GM21528 (cell line): Measurements from ENCODE around the gene NDUFB3.
"Not testable (repeated sequence)": the region's sequence is repeated elsewhere in the genome, so short reads cannot be mapped to it uniquely, and the experiment has no call there.

Source experiments
- ATAC-seq: cut with Tn5 transposase; IDR thresholded peaks from one replicate; pipeline ENCODE4 v1.9.1; 2021; ENCODE audit warnings: mild to moderate bottlenecking, moderate library complexity; ENCODE audit not compliant: unreplicated experiment, low FRiP score

Gene NDUFB3

DNA sequence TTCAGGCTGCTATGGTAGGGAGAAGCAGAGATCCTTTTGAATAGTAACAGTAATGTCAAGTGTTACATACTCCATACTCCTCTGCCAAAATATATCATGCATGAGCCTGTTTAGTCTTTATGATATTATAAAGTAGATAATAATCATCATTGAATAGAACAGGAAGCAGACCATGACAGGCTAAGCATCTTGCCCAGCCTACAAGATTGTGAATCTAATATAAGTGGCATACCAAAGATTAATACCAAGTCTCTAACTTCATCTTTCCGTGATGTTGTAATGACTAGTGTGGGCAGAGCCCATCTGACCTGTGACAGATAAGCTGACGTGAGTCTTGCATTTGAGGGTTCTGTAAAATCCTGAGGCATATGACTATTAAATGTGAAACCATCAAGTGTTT lies 13.1 kb downstream of the NDUFB3 start:
- ATAC-seq = no peak

- ATAC-seq = no peak
These were observed 18.8 kb downstream of the NDUFB3 start for GRCh38 chr2:201090574-201090973.

GRCh38 chr2:201093573-201093972 lies 21.8 kb downstream of the NDUFB3 start:
- ATAC-seq = no peak

GRCh38 chr2:201100497-201100896 lies 28.7 kb downstream of the NDUFB3 start:
- no peak for ATAC-seq

DNA sequence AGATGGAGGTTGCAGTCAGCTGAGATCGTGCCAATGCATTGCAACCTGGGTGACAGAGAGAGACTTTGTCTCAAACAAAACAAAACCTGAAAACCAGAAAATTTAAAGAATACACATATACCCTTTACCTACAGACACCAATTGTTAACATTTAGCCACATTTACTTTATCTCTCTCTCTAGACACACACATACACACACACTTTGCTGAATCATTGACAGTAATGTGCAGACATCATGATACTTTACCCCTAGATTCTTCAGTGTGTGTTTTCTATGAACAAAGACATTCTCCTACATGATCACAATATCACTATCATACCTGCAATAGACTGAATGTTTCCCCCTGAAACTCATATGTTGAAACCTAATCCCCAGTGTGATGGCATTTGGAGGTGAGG lies 34.0 kb downstream of the NDUFB3 start:
- no peak for ATAC-seq

GRCh38 chr2:201107624-201108023 lies 35.8 kb downstream of the NDUFB3 start:
- ATAC-seq = no peak

- ATAC-seq = no peak
These were observed 36.5 kb downstream of the NDUFB3 start for GRCh38 chr2:201108341-201108740.

- no peak for ATAC-seq
These were observed 37.4 kb downstream of the NDUFB3 start for GRCh38 chr2:201109186-201109585.

- ATAC-seq = no peak
These were observed 38.8 kb downstream of the NDUFB3 start for GRCh38 chr2:201110615-201111014.

GRCh38 chr2:201111096-201111495 lies 39.3 kb downstream of the NDUFB3 start:
- ATAC-seq = no peak

GRCh38 chr2:201114350-201114749 lies 42.5 kb downstream of the NDUFB3 start:
- no peak for ATAC-seq

DNA sequence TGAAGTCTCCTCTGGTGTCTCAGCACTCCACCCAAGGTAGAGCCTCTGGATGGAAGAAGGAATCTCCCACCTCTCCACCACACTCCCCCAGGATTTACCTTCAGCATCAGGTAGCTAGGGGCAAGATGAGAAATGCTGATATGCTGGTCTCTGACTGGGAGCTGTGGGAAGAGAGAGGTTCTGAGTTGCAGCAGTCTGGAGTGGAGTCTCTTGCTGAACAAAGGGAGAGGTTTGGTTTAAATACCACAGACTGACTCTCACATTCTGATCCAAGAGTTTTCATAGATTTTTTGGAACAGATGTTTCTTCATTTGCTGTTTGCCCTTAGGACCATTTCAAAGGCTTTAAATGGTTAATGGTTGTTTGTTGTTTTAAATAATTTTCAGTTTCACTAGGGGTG lies 43.0 kb downstream of the NDUFB3 start:
- ATAC-seq = no peak

DNA sequence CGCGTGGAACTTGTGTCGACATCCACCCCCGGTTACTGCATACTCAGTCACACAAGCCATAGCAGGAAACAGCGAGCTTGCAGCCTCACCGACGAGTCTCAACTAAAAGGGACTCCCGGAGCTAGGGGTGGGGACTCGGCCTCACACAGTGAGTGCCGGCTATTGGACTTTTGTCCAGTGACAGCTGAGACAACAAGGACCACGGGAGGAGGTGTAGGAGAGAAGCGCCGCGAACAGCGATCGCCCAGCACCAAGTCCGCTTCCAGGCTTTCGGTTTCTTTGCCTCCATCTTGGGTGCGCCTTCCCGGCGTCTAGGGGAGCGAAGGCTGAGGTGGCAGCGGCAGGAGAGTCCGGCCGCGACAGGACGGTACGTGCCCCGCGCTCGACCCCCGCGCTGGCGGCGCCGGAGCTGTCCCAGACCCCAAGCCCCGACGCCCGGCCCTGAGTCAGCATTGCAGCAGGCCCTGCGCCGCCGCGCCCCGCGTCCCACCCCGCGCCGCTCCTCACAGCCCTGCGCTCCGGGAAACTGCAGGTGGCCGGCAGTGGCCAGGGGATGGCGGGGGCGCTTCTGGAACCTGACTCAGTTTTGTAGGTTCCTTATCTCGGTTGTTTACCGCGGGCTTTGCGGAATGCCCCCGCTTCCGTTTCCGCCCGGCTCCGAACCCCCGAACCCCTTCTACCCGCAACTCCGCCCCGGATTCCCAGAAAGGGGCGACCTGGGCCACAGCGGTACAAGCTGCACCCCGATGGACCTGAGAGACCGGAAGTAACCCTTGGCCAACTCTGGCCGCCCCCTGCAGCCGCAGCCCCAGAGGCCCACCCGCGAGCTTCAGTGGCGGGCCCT lies 44.5 kb downstream of the NDUFB3 start, which contains the start of gene CFLAR:
Gene CFLAR, plus strand, starts transcription at position 50 of the 844 bp plus-strand sequence. CDS start 13,702 bp downstream, outside the sequence.
- peak; percentile 40 for ATAC-seq

GRCh38 chr2:201116959-201117734 lies 45.3 kb downstream of the NDUFB3 start:
- ATAC-seq = peak; percentile 29

DNA sequence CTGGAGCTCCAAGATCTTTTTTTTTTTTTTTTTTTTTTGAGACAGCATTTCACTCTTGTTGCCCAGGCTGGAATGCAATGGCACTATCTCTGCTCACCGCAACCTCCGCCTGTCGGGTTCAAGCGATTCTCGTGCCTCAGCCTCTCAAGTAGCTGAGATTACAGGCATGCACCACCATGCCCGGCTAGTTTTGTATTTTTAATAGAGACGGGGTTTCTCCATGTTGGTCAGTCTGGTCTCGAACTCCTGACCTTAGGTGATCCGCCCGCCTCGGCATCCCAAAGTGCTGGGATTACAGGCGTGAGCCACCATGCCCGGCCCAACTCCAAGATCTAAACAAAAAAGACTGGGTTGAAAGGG lies 45.9 kb downstream of the NDUFB3 start:
- ATAC-seq = not testable (repeated sequence)

DNA sequence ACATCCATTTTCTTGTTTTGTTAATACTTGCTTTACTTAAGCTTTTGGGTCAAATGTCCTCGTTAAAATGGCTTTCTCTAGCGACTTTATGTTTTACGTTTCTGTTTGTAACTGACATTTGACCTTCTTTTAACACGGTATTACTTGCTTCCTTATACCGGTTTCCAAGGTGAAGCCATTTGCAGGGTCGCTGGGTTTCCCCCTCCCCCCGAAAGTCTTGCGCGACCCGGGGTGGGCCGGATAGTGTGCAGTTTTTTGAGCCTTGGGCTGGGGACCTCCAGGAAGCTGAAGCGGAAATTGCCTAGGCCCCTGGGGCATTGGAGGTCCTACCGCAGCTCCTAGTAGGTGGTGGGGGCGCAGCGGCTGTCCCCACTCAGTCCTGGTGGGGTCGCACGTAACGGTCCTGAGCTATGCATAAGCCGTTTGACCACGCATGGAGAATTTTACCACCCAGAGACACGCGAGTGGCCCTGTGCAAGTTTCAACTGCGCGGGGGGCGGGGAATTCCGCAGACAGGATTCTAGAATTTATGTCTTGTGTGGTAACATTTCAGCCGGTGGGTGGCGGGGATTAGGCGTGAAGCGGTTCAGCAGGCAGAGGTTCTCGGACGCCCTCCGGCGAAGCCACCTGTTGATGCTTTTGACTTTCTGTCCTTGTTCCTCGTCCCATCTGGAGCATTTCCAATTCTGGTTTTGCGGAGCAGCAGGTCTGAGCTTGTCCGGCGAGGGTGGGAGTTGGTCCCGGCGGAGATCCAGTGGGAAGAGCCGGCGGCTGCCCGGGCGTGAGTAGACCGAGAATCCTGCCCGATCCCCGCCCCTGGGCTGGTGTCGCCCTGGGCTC lies 46.5 kb downstream of the NDUFB3 start:
- ATAC-seq = peak; percentile 49

DNA sequence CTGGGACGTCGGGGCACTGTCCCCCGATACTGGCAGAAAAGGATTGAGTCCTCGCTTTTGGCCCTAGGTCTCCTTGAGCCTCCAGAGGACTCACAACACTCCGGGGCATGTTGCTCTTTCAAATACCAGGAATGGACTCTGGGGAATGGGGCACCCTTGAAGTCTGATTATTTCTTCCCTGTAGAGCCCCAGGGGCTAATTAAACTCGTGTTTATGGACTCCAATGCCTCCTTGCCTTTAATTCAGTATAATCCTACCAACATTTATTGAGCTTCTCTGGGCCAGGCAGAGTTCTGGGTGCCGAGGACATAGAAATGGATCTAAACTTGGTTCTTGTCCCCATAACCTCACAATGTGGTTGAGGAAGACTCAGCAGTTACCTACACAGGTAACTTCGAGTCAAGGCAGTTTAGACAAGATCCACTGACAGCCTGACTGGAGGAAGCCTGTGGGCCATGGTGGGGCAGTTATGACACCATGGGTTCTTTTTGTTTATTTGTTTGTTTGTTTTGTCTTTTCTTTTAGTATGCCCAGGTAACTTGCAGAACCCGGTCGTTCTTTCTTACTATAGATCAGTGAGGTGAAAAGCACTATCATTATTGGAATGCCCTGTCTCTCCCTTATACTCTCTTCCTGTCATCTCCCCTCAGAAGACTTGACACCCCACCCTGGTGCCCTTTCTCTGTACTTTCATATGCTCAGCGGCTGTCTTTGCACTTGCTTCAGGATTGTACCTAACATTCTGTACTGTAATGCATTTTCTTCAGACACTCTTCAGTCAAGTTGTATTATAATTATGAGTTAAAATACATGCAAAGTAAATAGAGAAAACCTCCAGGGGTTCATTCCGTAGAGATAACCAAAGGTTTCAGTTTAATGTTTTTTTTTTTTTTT lies 47.4 kb downstream of the NDUFB3 start:
- ATAC-seq = no peak

DNA sequence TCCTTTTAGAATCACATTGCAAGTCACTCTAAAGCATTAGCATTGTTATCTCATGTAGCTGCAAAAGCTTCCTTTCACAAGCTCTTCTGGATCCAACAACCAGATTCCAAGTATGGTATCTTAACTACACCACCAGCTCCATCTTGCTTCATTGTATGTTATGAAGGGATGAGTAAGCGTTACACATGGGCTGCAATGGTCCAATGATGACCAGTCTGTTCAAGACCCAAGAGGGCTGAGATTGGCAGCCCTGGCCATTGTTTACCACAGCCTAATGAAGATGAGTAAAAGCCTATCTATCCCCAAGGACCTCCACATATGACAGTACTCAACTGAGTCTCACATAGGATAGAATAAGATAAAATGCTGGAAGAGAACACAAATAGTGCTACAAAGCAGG lies 50.5 kb downstream of the NDUFB3 start:
- no peak for ATAC-seq

DNA sequence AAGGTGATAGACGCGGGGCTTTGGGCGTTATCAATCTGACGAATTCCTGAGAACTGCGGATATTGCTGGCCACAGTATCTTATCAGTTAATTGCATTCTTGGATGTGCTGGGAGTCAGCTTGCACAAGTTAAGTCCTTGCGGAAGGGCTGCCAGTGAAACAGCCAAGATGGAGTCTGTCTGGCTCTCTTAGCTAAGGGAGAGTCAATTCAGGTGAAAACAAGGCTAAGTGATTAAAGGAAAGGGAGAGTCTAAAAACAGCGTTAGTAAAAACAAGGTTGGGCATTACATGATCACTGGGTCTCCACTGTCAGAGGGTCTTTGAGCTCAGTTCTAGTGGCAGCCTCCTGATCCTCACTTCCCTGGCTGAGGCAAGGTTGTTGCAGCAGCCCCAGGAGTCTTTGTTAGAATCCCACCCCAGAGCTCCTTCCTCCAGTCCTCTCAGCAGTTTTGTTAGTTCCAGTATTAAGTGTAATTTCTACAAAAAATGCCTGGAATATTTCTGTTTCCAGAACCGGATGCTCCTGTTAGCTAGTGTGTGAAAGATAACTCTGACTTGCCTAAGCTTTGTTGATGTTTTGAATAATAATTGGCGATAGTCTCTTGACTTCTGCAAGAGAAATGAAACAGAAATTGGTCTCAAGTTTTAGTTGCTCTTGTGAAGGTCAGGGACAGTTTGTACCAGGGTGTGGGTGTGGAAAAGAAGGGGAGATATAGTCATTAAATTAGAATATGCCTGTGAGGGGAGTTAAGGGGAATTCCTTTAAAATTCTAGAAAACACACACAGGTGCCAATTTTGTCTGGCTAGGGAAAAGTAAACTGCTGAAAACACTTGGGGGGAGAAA lies 54.7 kb downstream of the NDUFB3 start:
- no peak for ATAC-seq
